Measurements from ENCODE around the gene REC114. TPM values are rescaled to one million over a fixed set of nuclear protein-coding genes. Genes with fewer than 3 reads are reported as not detected.

REC114 gene
- polyA plus RNA-seq, 1 donor (not counting 4 experiments of a cell fraction or from before 2014, with no cell fraction given): not detected

DNA sequence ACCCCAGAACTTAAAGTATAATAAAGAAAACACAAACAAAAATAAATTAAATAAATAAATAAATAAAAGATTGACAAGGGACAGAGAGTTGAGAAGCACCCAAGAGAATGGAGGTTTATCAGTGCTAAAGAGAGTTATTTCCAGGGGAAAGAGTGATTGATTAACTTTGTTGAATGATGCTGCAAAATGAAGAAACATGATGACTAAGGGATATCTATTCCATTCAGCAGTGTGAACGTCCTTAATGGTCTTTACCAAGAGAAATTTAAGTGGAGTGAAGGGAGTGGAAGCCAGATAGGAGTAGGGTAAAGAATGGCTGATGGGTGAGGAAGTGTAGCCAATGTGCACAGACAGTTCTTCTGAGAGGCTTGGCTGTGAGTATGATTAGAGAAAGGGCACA, 11.1 kb downstream of the REC114 start:
- TF ChIP-seq, protein P1, sequence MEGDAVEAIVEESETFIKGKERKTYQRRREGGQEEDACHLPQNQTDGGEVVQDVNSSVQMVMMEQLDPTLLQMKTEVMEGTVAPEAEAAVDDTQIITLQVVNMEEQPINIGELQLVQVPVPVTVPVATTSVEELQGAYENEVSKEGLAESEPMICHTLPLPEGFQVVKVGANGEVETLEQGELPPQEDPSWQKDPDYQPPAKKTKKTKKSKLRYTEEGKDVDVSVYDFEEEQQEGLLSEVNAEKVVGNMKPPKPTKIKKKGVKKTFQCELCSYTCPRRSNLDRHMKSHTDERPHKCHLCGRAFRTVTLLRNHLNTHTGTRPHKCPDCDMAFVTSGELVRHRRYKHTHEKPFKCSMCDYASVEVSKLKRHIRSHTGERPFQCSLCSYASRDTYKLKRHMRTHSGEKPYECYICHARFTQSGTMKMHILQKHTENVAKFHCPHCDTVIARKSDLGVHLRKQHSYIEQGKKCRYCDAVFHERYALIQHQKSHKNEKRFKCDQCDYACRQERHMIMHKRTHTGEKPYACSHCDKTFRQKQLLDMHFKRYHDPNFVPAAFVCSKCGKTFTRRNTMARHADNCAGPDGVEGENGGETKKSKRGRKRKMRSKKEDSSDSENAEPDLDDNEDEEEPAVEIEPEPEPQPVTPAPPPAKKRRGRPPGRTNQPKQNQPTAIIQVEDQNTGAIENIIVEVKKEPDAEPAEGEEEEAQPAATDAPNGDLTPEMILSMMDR (optimal IDR thresholded peaks at IDR 0.05 in 1 of 3, IDR thresholded peaks at IDR 0.05 in 1 of 3, conservative IDR thresholded peaks at IDR 0.05 in 1 of 3; ENCODE audit: extremely low read depth in 1 of 3, insufficient read depth in 2 of 3, low read length in 3 of 3): no peak
- no peak for TF ChIP-seq EZH2 (IDR thresholded peaks at IDR 0.05; ENCODE audit: low read length)
- Histone ChIP-seq H3K9me1 (ENCODE audit: control insufficient read depth, extremely low read depth, insufficient read depth, low read length) (no peaks in the 10 kb centered on the region), H3K36me3 (ENCODE audit: control insufficient read depth in 2 of 2, extremely low read depth in 1 of 2, insufficient read depth in 2 of 2, low read length in 2 of 2) (no peaks in the 10 kb centered on the region), H3K27me3 (ENCODE audit: control insufficient read depth, extremely low read depth, insufficient read depth, low read length) (peaks cover 6% of the 10 kb centered on the region), H3K27ac (ENCODE audit: control insufficient read depth, insufficient read depth, low read length) (no peak overlapping the region), H3K9me3 (ENCODE audit: control insufficient read depth, low read depth, low read length) (no peaks in the 10 kb centered on the region), H3K9ac (ENCODE audit: control insufficient read depth, extremely low read depth, insufficient read depth, low read length) (no peak overlapping the region), H3K4me1 (ENCODE audit: control insufficient read depth, extremely low read depth, insufficient read depth, low read length) (no peaks in the 10 kb centered on the region), H2AFZ (ENCODE audit: control insufficient read depth, low read length) (no peak overlapping the region), H3K4me2 (ENCODE audit: control insufficient read depth, extremely low read depth, insufficient read depth, low read depth, low read length) (no peak overlapping the region), H4K20me1 (ENCODE audit: control insufficient read depth, extremely low read depth, insufficient read depth, low read length) (no peaks in the 10 kb centered on the region), H3K79me2 (ENCODE audit: control insufficient read depth, insufficient read depth, low read length) (no peaks in the 10 kb centered on the region), H3K4me3 (ENCODE audit: control insufficient read depth in 2 of 3, extremely low read depth in 1 of 3, insufficient read depth in 2 of 3, low read depth in 1 of 3, low read length in 3 of 3) (no peak overlapping the region)
- FAIRE-seq: no peak
- dilution Hi-C loops (cut with MboI; ENCODE audit: extremely low pct_ligation_motif_present, low sequenced_read_pairs): no loop called here
- no peak for DNase-seq (ENCODE audit: low read depth, low spot score)

GRCh38 chr15:73455876-73456275, 12.9 kb downstream of the REC114 start:
- no peak overlapping the region for H3K9ac ChIP-seq (ENCODE audit: control insufficient read depth, extremely low read depth, insufficient read depth, low read length)
- H3K36me3 ChIP-seq (ENCODE audit: control insufficient read depth in 2 of 2, extremely low read depth in 1 of 2, insufficient read depth in 2 of 2, low read length in 2 of 2): no peaks in the 10 kb centered on the region
- no peak overlapping the region for H3K4me3 ChIP-seq (ENCODE audit: control insufficient read depth in 2 of 3, extremely low read depth in 1 of 3, insufficient read depth in 2 of 3, low read depth in 1 of 3, low read length in 3 of 3)
- H3K27ac ChIP-seq (ENCODE audit: control insufficient read depth, insufficient read depth, low read length): no peak overlapping the region
- no peak for TF ChIP-seq EZH2 (IDR thresholded peaks at IDR 0.05; ENCODE audit: low read length)
- TF ChIP-seq, protein P1 (optimal IDR thresholded peaks at IDR 0.05 in 1 of 3, IDR thresholded peaks at IDR 0.05 in 1 of 3, conservative IDR thresholded peaks at IDR 0.05 in 1 of 3; ENCODE audit: extremely low read depth in 1 of 3, insufficient read depth in 2 of 3, low read length in 3 of 3): no peak
- no peaks in the 10 kb centered on the region for H3K9me3 ChIP-seq (ENCODE audit: control insufficient read depth, low read depth, low read length)
- H3K79me2 ChIP-seq (ENCODE audit: control insufficient read depth, insufficient read depth, low read length): no peaks in the 10 kb centered on the region
- no peak overlapping the region for H3K4me2 ChIP-seq (ENCODE audit: control insufficient read depth, extremely low read depth, insufficient read depth, low read depth, low read length)
- dilution Hi-C loops (cut with MboI; ENCODE audit: extremely low pct_ligation_motif_present, low sequenced_read_pairs): no loop called here
- H3K4me1 ChIP-seq (ENCODE audit: control insufficient read depth, extremely low read depth, insufficient read depth, low read length): no peaks in the 10 kb centered on the region
- peaks cover 6% of the 10 kb centered on the region for H3K27me3 ChIP-seq (ENCODE audit: control insufficient read depth, extremely low read depth, insufficient read depth, low read length)
- H2AFZ ChIP-seq (ENCODE audit: control insufficient read depth, low read length): no peak overlapping the region
- DNase-seq (ENCODE audit: low read depth, low spot score) (no peak), FAIRE-seq (no peak)
- no peaks in the 10 kb centered on the region for H4K20me1 ChIP-seq (ENCODE audit: control insufficient read depth, extremely low read depth, insufficient read depth, low read length)
- H3K9me1 ChIP-seq (ENCODE audit: control insufficient read depth, extremely low read depth, insufficient read depth, low read length): no peaks in the 10 kb centered on the region
